Measurements from ENCODE around the gene KLC3.

- TF ChIP-seq CTCF (IDR thresholded peaks at IDR 0.05) (no peak), SIN3A (IDR thresholded peaks at IDR 0.05; ENCODE audit: borderline replicate concordance, insufficient read depth, low read depth, low read length) (no peak), POLR2AphosphoS5 (IDR thresholded peaks at IDR 0.05; ENCODE audit: low read depth, low read length) (no peak)
These were observed 14.9 kb downstream of the KLC3 start for GRCh38 chr19:45355402-45355801.

Measured in Panc1 (cell line).